Stimulated activated CD4-positive, alpha-beta T cell treated with anti-CD3 and anti-CD28 coated beads, TNF-alpha, amount 100 ng/mL, for 4 hours (primary cell): ENCODE measurements around the gene CSAG1.
"Not testable (repeated sequence)": the region's sequence is repeated elsewhere in the genome, so short reads cannot be mapped to it uniquely, and the experiment has no call there.

Source experiments
- DNase-seq, 3 experiments: peaks; one replicate each; pipeline ENCODE4 v3.0.0-alpha.2; 2020; ENCODE audit warnings: low read depth in 3 of 3

The CSAG1 gene

DNA sequence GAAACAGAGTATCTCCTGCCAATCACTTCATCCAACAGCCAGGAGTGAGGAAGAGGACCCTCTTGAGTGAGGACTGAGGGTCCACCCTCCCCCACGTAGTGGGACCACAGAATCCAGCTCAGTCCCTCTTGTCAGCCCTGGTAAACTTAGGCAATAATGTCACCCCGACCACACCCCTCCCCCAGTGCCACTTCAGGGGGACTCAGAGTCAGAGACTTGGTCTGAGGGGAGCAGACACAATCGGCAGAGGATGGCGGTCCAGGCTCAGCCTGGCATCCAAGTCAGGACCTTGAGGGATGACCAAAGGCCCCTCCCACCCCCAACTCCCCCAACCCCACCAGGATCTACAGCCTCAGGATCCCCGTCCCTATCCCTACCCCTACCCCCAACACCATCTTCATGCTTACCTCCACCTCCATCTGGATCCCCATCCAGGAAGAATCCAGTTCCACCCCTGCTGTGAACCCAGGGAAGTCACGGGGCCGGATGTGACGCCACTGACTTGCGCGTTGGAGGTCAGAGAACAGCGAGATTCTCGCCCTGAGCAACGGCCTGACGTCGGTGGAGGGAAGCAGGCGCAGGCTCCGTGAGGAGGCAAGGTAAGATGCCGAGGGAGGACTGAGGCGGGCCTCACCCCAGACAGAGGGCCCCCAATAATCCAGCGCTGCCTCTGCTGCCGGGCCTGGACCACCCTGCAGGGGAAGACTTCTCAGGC is at the start of gene CSAG1, which contains the start of gene MAGEA12:
TSS of gene CSAG1 (minus strand) at position 461 of the 715 bp plus-strand sequence. CDS start 1,261 bp downstream, outside the sequence.
TSS of gene MAGEA12 (plus strand) at position 497 of the 715 bp plus-strand sequence. CDS start 2,405 bp downstream, outside the sequence.
- no peak for DNase-seq

DNA sequence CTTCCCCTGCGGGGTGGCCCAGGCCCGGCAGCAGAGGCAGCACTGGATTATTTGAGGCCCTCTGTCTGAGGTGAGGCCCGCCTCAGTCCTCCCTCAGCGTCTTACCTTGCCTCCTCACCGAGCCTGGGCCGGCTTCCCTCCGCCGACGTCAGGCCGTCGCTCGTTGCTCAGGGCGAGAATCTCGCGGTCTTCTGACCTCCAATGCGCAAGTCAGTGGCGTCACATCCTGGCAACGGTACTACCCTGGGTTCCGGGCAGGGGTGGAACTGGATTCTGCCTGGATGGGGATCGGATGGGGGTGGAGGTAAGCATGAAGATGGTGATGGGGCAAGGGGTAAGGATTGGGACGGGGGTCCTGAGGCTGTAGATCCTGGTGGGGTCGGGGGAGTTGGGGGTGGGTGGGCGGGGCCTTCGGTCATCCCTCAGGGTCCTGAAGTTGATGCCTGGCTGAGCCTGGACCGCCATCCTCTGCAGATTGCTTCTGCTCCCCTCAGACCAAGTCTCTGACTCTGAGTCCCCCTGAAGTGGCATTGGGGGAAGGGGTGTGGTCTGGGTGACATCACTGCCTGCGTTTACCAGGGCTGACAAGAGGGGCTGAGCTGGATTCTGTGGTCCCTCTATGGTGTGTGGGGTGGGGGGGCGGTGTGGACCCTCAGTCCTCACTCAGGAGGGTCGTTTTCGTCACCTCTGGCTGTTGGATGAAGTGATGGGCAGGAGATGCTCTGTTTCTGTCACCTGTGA is 36.2 kb upstream of the CSAG1 start, which contains the start of gene MAGEA6:
TSS of gene MAGEA6 (minus strand) at position 141 of the 741 bp plus-strand sequence. CDS start 2,039 bp downstream, outside the sequence.
- DNase-seq, result not testable (repeated sequence)

DNA sequence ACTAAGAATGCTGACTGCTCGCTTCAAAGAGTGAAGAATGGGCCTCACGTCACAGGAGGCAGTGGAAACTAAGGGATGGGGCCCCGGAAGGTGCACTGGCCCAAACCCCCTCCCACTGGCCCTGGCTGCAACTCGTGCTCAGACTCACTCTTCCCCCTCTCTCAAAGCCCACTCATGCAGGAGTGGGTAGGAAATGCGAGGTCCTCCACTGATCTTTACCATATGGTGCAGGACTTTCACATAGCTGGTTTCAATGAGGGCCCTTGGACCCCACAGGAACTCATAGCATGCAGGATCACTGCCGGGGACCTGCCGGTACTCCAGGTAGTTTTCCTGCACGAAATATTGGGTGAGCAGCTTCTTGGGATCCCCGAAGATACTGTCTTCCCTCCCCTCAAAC is 33.0 kb upstream of the CSAG1 start:
- DNase-seq, result not testable (repeated sequence)

DNA sequence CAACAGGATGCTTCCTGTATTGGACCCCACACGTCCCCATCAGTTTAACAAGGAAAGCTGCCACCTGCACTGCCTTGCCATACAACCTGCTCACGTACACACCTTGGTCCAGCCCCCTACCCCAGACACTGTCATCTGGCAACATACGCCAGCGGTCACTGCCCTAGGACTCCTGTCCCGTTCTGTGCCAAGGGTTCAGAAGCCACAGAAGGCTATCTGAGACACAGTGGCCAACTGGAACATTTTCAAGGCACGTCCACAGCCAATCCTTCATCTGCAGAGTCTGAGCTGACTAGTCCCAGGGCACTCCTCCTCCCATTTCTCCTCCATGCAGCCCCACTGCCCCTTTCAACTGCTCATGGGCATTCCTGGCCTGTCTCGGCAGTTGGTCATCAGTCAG is 28.1 kb upstream of the CSAG1 start:
- DNase-seq, result not testable (repeated sequence)

GRCh38 chrX:152759544-152759943 is 26.0 kb upstream of the CSAG1 start:
- not testable (repeated sequence) for DNase-seq

DNA sequence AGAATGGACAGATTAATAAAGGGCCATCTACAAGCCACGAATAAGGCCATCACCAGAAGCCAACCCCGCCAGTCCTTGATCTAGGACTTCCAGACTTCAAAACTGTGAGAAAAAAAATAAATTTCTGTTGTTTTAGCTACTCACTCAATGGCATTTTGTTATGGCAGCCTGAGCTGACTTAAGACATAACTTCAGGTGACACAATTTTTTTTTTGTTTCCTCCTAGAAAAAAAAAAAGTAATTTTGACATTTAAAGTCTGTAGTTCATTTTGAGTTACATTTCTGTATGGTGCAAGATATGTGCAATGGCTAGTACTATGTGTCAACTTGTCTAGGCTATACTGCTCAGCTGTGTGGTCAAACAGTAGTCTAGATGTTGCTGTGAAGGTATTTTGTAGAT is 25.4 kb upstream of the CSAG1 start, which contains the start of gene CSAG3:
TSS of gene CSAG3 (plus strand) at position 301 of the 400 bp plus-strand sequence.
- DNase-seq, result not testable (repeated sequence)

DNA sequence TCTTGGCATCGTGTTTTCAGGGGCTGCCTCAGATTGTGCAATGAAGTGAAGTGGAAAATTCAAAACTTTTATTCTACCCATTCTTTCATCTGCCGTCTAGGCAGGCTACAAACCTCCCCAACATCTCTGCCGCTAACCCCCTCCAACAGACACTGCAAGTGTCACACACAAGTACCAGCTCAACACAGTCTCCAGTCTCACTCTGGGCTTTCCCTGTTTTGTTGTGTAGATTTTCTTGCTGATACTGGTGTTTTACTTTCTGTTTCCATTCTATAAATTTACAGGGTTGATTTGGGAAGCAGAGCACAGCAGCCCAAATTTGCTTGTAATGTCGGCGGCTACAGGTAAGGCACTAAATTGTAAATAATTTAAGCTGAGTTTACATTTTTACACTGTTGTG is 21.4 kb upstream of the CSAG1 start:
- not testable (repeated sequence) for DNase-seq

DNA sequence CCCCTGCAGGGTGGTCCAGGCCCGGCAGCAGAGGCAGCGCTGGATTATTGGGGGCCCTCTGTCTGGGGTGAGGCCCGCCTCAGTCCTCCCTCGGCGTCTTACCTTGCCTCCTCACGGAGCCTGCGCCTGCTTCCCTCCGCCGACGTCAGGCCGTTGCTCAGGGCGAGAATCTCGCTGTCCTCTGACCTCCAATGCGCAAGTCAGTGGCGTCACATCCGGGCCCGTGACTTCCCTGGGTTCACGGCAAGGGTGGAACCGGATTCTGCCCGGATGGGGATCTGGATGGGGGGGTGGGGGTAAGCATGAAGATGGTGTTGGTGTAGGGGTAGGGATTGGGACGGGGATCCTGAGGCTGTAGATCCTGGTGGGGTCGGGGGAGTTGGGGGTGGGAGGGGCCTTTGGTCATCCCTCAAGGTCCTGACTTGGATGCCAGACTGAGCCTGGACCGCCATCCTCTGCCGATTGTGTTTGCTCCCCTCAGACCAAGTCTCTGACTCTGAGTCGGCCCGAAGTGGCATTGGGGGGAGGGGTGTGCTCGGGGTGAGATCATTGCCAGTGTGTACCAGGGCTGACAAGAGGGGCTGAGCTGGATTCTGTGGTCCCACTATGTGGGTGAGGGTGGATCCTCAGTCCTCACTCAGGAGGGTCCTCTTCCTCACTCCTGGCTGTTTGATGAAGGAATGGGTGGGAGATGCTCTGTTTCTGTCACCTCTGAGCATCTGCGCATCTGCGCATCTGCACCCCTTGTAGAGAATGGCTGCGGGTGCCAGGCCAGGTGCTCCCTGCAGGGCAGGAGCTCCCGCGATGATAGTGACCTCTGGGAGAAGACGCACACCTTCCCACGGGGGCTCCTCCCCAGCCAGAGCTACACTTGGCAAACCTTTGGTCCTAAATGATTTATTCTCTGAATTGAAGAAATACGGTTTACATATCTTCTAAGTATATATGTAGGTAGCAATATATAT is 20.4 kb upstream of the CSAG1 start, which contains the start of gene MAGEA2:
TSS of gene MAGEA2 (minus strand) at position 157 of the 965 bp plus-strand sequence. CDS start 2,479 bp downstream, outside the sequence.
- not testable (repeated sequence) for DNase-seq

- no peak for DNase-seq
Measured at GRCh38 chrX:152738560-152738959, 5.0 kb upstream of the CSAG1 start.

- not testable (repeated sequence) for DNase-seq
Measured at GRCh38 chrX:152736528-152736927, 3.0 kb upstream of the CSAG1 start.

DNA sequence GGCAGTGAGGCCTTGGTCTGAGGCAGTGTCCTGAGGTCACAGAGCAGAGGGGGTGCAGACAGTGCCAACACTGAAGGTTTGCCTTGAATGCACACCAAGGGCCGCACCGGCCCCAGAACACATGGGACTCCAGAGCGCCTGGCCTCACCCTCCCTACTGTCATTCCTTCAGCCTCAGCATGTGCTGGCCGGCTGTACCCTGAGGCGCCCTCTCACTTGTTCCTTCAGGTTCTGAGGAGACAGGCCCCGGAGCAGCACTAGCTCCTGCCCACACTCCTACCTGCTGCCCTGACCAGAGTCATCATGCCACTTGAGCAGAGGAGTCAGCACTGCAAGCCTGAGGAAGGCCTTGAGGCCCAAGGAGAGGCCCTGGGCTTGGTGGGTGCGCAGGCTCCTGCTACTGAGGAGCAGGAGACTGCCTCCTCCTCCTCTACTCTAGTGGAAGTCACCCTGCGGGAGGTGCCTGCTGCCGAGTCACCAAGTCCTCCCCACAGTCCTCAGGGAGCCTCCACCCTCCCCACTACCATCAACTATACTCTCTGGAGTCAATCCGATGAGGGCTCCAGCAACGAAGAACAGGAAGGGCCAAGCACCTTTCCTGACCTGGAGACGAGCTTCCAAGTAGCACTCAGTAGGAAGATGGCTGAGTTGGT is 2.5 kb upstream of the CSAG1 start:
- no peak for DNase-seq

DNA sequence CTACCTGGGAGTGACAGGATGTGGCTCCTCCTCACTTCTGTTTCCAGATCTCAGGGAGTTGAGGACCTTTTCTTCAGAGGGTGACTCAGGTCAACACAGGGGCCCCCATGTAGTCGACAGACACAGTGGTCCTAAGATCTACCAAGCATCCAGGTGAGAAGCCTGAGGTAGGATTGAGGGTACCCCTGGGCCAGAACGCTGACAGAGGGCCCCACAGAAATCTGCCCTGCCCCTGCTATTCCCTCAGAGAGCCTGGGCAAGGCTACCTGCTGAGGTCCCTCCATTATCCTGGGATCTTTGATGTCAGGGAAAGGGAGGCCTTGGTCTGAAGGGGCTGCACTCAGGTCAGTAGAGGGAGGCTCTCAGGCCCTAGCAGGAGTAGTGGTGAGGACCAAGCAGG is 1.6 kb upstream of the CSAG1 start:
- no peak for DNase-seq

DNA sequence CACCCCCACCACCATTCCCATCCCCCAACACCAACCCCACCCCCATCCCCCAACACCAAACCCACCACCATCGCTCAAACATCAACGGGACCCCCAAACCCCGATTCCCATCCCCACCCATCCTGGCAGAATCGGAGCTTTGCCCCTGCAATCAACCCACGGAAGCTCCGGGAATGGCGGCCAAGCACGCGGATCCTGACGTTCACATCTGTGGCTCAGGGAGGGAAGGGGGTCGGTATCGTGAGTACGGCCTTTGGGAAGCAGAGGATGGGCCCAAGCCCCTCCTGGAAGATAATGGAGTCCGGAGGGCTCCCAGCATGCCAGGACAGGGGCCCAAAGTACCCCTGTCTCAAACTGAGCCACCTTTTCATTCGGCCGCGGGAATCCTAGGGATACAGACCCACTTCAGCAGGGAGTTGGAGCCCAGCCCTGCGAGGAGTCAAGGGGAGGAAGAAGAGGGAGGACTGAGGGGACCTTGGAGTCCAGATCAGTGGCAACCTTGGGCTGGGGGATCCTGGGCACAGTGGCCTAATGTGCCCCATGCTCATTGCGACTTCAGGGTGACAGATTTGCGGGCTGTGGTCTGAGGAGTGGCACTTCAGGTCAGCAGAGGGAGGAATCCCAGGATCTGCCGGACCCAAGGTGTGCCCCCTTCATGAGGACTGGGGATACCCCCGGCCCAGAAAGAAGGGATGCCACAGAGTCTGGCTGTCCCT is 780 bp upstream of the CSAG1 start:
- not testable (repeated sequence) for DNase-seq

GRCh38 chrX:152725409-152725808 is 8.1 kb downstream of the CSAG1 start:
- no peak for DNase-seq

GRCh38 chrX:152713815-152714787 is 19.4 kb downstream of the CSAG1 start, which contains the start of gene MAGEA2B:
TSS of gene MAGEA2B (plus strand) at chrX:152714628. CDS start at chrX:152717107, 2,479 bp downstream.
- not testable (repeated sequence) for DNase-seq

DNA sequence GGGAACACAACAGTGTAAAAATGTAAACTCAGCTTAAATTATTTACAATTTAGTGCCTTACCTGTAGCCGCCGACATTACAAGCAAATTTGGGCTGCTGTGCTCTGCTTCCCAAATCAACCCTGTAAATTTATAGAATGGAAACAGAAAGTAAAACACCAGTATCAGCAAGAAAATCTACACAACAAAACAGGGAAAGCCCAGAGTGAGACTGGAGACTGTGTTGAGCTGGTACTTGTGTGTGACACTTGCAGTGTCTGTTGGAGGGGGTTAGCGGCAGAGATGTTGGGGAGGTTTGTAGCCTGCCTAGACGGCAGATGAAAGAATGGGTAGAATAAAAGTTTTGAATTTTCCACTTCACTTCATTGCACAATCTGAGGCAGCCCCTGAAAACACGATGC is 20.3 kb downstream of the CSAG1 start:
- not testable (repeated sequence) for DNase-seq

DNA sequence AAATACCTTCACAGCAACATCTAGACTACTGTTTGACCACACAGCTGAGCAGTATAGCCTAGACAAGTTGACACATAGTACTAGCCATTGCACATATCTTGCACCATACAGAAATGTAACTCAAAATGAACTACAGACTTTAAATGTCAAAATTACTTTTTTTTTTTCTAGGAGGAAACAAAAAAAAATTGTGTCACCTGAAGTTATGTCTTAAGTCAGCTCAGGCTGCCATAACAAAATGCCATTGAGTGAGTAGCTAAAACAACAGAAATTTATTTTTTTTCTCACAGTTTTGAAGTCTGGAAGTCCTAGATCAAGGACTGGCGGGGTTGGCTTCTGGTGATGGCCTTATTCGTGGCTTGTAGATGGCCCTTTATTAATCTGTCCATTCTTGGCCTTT is 24.3 kb downstream of the CSAG1 start, which contains the start of gene CSAG2:
TSS of gene CSAG2 (minus strand) at position 101 of the 400 bp plus-strand sequence. CDS start 161 bp downstream, outside the sequence.
- DNase-seq, result not testable (repeated sequence)

DNA sequence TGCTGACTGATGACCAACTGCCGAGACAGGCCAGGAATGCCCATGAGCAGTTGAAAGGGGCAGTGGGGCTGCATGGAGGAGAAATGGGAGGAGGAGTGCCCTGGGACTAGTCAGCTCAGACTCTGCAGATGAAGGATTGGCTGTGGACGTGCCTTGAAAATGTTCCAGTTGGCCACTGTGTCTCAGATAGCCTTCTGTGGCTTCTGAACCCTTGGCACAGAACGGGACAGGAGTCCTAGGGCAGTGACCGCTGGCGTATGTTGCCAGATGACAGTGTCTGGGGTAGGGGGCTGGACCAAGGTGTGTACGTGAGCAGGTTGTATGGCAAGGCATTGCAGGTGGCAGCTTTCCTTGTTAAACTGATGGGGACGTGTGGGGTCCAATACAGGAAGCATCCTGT is 27.0 kb downstream of the CSAG1 start:
- not testable (repeated sequence) for DNase-seq
